GM12878 (cell line): Measurements from ENCODE around the gene RAB24. TPM values are rescaled to one million over a fixed set of nuclear protein-coding genes. Genes with fewer than 3 reads are reported as not detected.

Source experiments
- ATAC-seq: fragments of 200-7000 bp; cut with Tn5 transposase; 3 replicates; pipeline ENCODE4 v1.9.1; 2020; ENCODE audit warnings: mild to moderate bottlenecking, moderate library complexity
- BruUV-seq: library from RNA; stranded (reverse); fragments of 400-500 nt; replicated peaks from 2 replicates; lab custom pipeline; 2021; lab: Mats Ljungman, UMichigan
- CTCF ChIA-PET: fragments of 300-600 bp; sonication (Branson Sonifier 250); formaldehyde crosslinking; extraction: SDS; loops from one replicate; lab custom pipeline; 2021; ENCODE audit warnings: inconsistent platforms; lab: Yijun Ruan, JAX
- POLR2A ChIA-PET: fragments of 350-600 bp; formaldehyde crosslinking; extraction: SDS; loops from one replicate; lab custom pipeline; 2021; ENCODE audit warnings: inconsistent platforms; lab: Charles Lee
- RAD21 ChIA-PET: fragments of 300-600 bp; sonication (Branson Sonifier 250); formaldehyde crosslinking; loops from one replicate; lab custom pipeline; 2023; ENCODE audit warnings: antibody characterized with exemption; ENCODE audit not compliant: unreplicated experiment; lab: Charles Lee
- SMC1A ChIA-PET: fragments of 300-600 bp; sonication (Branson Sonifier 250); formaldehyde crosslinking; loops from one replicate; lab custom pipeline; 2023; ENCODE audit not compliant: unreplicated experiment, uncharacterized antibody; lab: Charles Lee
- DNase-seq: peaks from one replicate; pipeline ENCODE4 v3.0.0-alpha.2; 2011; ENCODE audit warnings: low read depth, low spot score
- FAIRE-seq: peaks from 3 replicates; lab custom pipeline; 2011; peaks lifted over from hg19 to GRCh38; lab: Jason Lieb, UNC
- H2AFZ ChIP-seq: 2 replicates; pipeline ENCODE4 v1.6.0; 2011; ENCODE audit warnings: low read depth, low read length, control low read depth; ENCODE audit not compliant: control insufficient read depth
- H3K27ac ChIP-seq: 2 replicates; pipeline ENCODE4 v1.5.1; 2011; ENCODE audit warnings: control low read depth; ENCODE audit not compliant: control insufficient read depth, insufficient read depth
- H3K27me3 ChIP-seq, 2 experiments: replicated peaks in 1 of 2; 2 replicates each; pipeline versions ENCODE4 v1.6.0 to v1.6.1; 2011; ENCODE audit warnings: low read length in 1 of 2; ENCODE audit not compliant: control insufficient read depth in 2 of 2, insufficient read depth in 2 of 2
- H3K36me3 ChIP-seq, 2 experiments: 2 replicates each; pipeline ENCODE4 v1.5.1; 2011; ENCODE audit warnings: low read length in 1 of 2; ENCODE audit not compliant: control insufficient read depth in 2 of 2, insufficient read depth in 2 of 2
- H3K4me1 ChIP-seq: 2 replicates; pipeline ENCODE4 v1.6.1; 2011; ENCODE audit warnings: mild to moderate bottlenecking, low read length, moderate library complexity, mixed read lengths; ENCODE audit not compliant: control insufficient read depth, insufficient read depth
- H3K4me2 ChIP-seq: 2 replicates; pipeline ENCODE4 v1.6.0; 2011; ENCODE audit warnings: control low read depth; ENCODE audit not compliant: control insufficient read depth, insufficient read depth
- H3K4me3 ChIP-seq: fragments of 200-600 bp; sonication (generic); 2 replicates; pipeline ENCODE4 v1.5.1; 2016
- H3K79me2 ChIP-seq: 2 replicates; pipeline ENCODE4 v1.6.0; 2011; ENCODE audit warnings: low read length; ENCODE audit not compliant: control insufficient read depth, insufficient read depth
- H3K9ac ChIP-seq: 2 replicates; pipeline ENCODE4 v1.8.0; 2011; ENCODE audit warnings: low read length, control low read depth, mixed read lengths; ENCODE audit not compliant: control insufficient read depth, insufficient read depth
- H3K9me3 ChIP-seq: replicated peaks from 3 replicates; pipeline ENCODE4 v1.5.1; 2011; ENCODE audit warnings: mild to moderate bottlenecking, low read length; ENCODE audit not compliant: control insufficient read depth, insufficient read depth
- H4K20me1 ChIP-seq: 2 replicates; pipeline ENCODE4 v1.6.0; 2011; ENCODE audit not compliant: control insufficient read depth, insufficient read depth
- BHLHE40 ChIP-seq, 2 experiments: fragments of 450-650 bp in 1 of 2; IDR thresholded peaks; 2 replicates each; pipeline ENCODE4 v1.6.1; 2011 to 2017; ENCODE audit warnings: low read depth in 2 of 2, borderline replicate concordance in 1 of 2, improper control_type of control experiment in 1 of 2, low read length in 1 of 2, mild to moderate bottlenecking in 1 of 2
- CTCF ChIP-seq, 3 experiments: IDR thresholded peaks in 2 of 3; conservative IDR thresholded peaks in 1 of 3; 2 replicates each; pipeline ENCODE4 v1.5.1; 2011; ENCODE audit warnings: low read depth in 3 of 3, low read length in 3 of 3, mild to moderate bottlenecking in 3 of 3, control low read depth in 2 of 3, moderate library complexity in 2 of 3, inconsistent platforms in 1 of 3, mixed read lengths in 1 of 3; ENCODE audit not compliant: control insufficient read depth in 2 of 3, insufficient read depth in 1 of 3; ENCODE audit errors: extremely low read depth in 1 of 3
- MEF2A ChIP-seq: IDR thresholded peaks from 2 replicates; pipeline ENCODE4 v1.6.1; 2011; ENCODE audit warnings: low read depth, mild to moderate bottlenecking, low read length, moderate library complexity; ENCODE audit not compliant: insufficient read depth
- MTA3 ChIP-seq: IDR thresholded peaks from 2 replicates; pipeline ENCODE4 v1.6.1; 2012; ENCODE audit warnings: low read length, inconsistent platforms, borderline replicate concordance
- NFYA ChIP-seq: IDR thresholded peaks from 2 replicates; pipeline ENCODE4 v1.6.1; 2011; ENCODE audit warnings: low read depth, mild to moderate bottlenecking, low read length, improper control_type of control experiment, borderline replicate concordance
- NFYB ChIP-seq: IDR thresholded peaks from 2 replicates; pipeline ENCODE4 v1.6.1; 2011; ENCODE audit warnings: low read depth, mild to moderate bottlenecking, low read length, improper control_type of control experiment, moderate library complexity; ENCODE audit not compliant: insufficient read depth
- POLR2A ChIP-seq: IDR thresholded peaks from 2 replicates; pipeline ENCODE4 v1.6.1; 2011; ENCODE audit warnings: low read depth, mild to moderate bottlenecking, low read length
- SIX5 ChIP-seq: IDR thresholded peaks from 2 replicates; pipeline ENCODE4 v1.6.1; 2011; ENCODE audit warnings: mild to moderate bottlenecking, low read depth, low read length, moderate library complexity; ENCODE audit not compliant: severe bottlenecking
- STAT3 ChIP-seq: IDR thresholded peaks from 2 replicates; pipeline ENCODE4 v1.6.1; 2011; ENCODE audit warnings: low read depth, low read length, improper control_type of control experiment
- YY1 ChIP-seq: IDR thresholded peaks from 2 replicates; pipeline ENCODE4 v1.6.1; 2011; ENCODE audit warnings: low read depth, mild to moderate bottlenecking, low read length
- WGBS: methylation state at CpG from one replicate; pipeline ENCODE4 v1.1.6; 2016; ENCODE audit warnings: low lambda C conversion rate; ENCODE audit not compliant: insufficient replicate concordance, insufficient coverage; ENCODE audit errors: missing lambda C conversion rate; 5-methylcytosine and 5-hydroxymethylcytosine counted together
- in situ Hi-C: fragments of 300-500 bp; cut with MboI; formaldehyde crosslinking; loops from 9 replicates; pipeline ENCODE4 v1.14.3; 2018; ENCODE audit warnings: mixed read lengths
- intact Hi-C: fragments of 100-400 bp; cut with micrococcal nuclease; formaldehyde crosslinking; loops from one replicate; pipeline ENCODE4 v1.14.2; 2022; ENCODE audit not compliant: unreplicated experiment
- polyA plus RNA-seq, 11 experiments: library from polyadenylated mRNA; depleted of rRNA in 4 of 11; unstranded in 6 of 11; stranded (reverse) in 5 of 11; fragments of >200 nt; fragmentation: Nextera tagmentation in 4 of 11; fragmentation: Illumina TruSeq in 1 of 11; extraction: Ambion mirVana in 4 of 11; extraction: Trizol in 1 of 11; gene quantifications; 1 replicate in 1 of 11; 2 replicates in 10 of 11; pipeline versions ENCODE4 v1.2.1 to v1.2.3, GENCODE V29; 2011 to 2016; ENCODE audit warnings: inconsistent platforms in 2 of 11, missing spikeins in 2 of 11, low read depth in 1 of 11
- total RNA-seq, 4 experiments: library from RNA; depleted of rRNA in 3 of 4; stranded (reverse); fragments of >200 nt in 3 of 4; fragmentation: Illumina TruSeq in 1 of 4; extraction: Trizol in 1 of 4; gene quantifications; 2 replicates each; pipeline versions ENCODE4 v1.2.1 to v1.2.3, GENCODE V29; 2013 to 2021
- TF ChIP-seq, protein P1 (sequence below): fragments of 450-650 bp; IDR thresholded peaks from 2 replicates; pipeline ENCODE4 v1.6.1; 2018; ENCODE audit warnings: mild to moderate bottlenecking, low read depth, moderate library complexity; ENCODE audit not compliant: partially characterized antibody

RAB24 gene
- total and polyA plus RNA-seq, 10 of the 15 experiments (the other 5 are each of a cell fraction or from before 2014, with no cell fraction given), result 8.0 to 44.4 (median 24.4) TPM

DNA sequence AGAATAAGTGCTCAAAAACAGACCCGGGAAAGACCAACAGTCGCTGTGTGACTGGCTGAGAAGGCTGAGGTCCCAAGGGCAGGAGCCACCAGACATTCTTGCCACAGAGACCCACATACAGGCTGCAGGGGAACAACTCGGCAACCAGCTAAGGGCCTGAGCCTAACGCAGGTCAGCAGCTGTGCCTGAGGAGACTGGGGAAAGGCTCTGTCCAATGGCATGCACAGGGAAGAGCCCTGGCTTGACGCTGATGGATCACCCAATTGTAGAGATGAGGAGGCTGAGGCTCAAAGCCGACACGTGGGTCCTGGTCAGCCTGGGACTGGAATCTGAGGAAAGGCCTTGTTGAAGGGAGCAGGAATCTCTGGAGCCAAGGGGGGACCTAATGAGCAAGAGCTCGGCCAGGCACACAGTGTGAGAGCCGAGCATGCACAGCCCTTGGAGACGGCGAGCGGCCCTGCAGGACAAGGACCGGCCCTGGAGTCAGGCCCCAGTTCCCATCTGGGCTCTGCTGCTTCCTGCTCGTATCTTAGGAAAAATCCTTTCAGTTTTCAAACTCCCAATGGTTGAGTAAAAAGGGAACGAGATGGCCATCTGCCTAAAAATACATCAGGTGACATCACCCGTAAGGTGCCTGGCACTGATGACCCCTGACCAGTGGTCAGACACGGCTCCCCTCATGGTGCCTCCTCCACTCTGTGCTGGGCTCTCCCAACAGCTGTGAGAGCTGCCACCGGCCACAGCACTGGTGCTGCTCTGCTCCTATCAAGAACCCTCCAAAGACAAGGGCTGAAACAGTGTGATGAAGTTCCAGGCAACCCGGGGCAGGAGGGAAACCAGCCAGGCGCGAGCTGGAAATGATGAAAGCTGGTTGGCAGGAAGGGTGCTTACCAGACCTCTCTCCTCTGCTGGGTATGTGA, 31.5 kb upstream of the RAB24 start:
- Histone ChIP-seq H4K20me1 (no peaks in the 10 kb centered on the region; the same call in 1 of the 2 replicates), H3K9ac (no peak overlapping the region), H3K79me2 (peaks cover 7% of the 10 kb centered on the region), H3K27me3 (no peaks in the 10 kb centered on the region), H3K4me1 (no peaks in the 10 kb centered on the region), H3K27ac (no peak overlapping the region), H3K4me2 (no peak overlapping the region), H2AFZ (no peak overlapping the region), H3K9me3 (no peaks in the 10 kb centered on the region), H3K4me3 (no peak overlapping the region), H3K36me3 (peaks cover 24 to 74% of the 10 kb centered on the region in 2 experiments)
- CTCF ChIA-PET, result interaction anchor here (1.3 kb wide), 1 partner anchor 16 kb away, joined by 3 read pairs; no protein-coding TSS in a partner anchor
- 90% methylated on average over 21 of the region's 21 CpGs for WGBS
- BruUV-seq, result no TSS peak
- TF ChIP-seq SIX5, result no peak
- no peak for TF ChIP-seq MEF2A
- TF ChIP-seq MTA3, result no peak
- TF ChIP-seq CTCF (IDR thresholded peaks at IDR 0.05 in 2 of 3, conservative IDR thresholded peaks at IDR 0.05 in 1 of 3; ENCODE audit: control insufficient read depth in 2 of 3, extremely low read depth in 1 of 3, insufficient read depth in 1 of 3, low read depth in 3 of 3, low read length in 3 of 3), result no peak
- TF ChIP-seq, protein P1, sequence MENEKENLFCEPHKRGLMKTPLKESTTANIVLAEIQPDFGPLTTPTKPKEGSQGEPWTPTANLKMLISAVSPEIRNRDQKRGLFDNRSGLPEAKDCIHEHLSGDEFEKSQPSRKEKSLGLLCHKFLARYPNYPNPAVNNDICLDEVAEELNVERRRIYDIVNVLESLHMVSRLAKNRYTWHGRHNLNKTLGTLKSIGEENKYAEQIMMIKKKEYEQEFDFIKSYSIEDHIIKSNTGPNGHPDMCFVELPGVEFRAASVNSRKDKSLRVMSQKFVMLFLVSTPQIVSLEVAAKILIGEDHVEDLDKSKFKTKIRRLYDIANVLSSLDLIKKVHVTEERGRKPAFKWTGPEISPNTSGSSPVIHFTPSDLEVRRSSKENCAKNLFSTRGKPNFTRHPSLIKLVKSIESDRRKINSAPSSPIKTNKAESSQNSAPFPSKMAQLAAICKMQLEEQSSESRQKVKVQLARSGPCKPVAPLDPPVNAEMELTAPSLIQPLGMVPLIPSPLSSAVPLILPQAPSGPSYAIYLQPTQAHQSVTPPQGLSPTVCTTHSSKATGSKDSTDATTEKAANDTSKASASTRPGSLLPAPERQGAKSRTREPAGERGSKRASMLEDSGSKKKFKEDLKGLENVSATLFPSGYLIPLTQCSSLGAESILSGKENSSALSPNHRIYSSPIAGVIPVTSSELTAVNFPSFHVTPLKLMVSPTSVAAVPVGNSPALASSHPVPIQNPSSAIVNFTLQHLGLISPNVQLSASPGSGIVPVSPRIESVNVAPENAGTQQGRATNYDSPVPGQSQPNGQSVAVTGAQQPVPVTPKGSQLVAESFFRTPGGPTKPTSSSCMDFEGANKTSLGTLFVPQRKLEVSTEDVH, result no peak
- no peak for TF ChIP-seq STAT3
- TF ChIP-seq YY1, result no peak
- TF ChIP-seq BHLHE40 (IDR thresholded peaks at IDR 0.05; ENCODE audit: borderline replicate concordance in 1 of 2, low read depth in 2 of 2, low read length in 1 of 2), result no peak
- no peak for TF ChIP-seq POLR2A
- no peak for TF ChIP-seq NFYA
- no peak for TF ChIP-seq NFYB
- intact Hi-C loops (no loop called here), in situ Hi-C loops (no loop called here)
- SMC1A ChIA-PET, result interaction anchor here (1.5 kb wide), 1 partner anchor 16 kb away, joined by 4 read pairs; the partner anchor contains the start of gene LMAN2
- DNase-seq, result no peak
- RAD21 ChIA-PET, result no interaction called here
- POLR2A ChIA-PET, result interaction anchor here (1.2 kb wide), 1 partner anchor 16 kb away, joined by 3 read pairs; no protein-coding TSS in a partner anchor
- no peak for ATAC-seq
- no peak for FAIRE-seq
